ENCODE results near the gene GAS7. TPM values are rescaled to one million over a fixed set of nuclear protein-coding genes. Genes with fewer than 3 reads are reported as not detected.
A peak's percentile ranks its signal among the peaks of the same experiment; 100 is the strongest.

Gene GAS7
- total RNA-seq, 4 donors from 2014 or later: 242 to 309 (median 264) TPM

- no peak for TF ChIP-seq CTCF (IDR thresholded peaks at IDR 0.05)
- TF ChIP-seq POLR2A (IDR thresholded peaks at IDR 0.05): no peak
- no peak for TF ChIP-seq EP300 (IDR thresholded peaks at IDR 0.05)
- no peaks in the 10 kb centered on the region for H3K36me3 ChIP-seq
- H3K4me3 ChIP-seq: no peak overlapping the region
- DNase-seq (ENCODE audit: low spot score in 2 of 2): no peak
- peaks cover 0 to 33% (median 4%) of the 10 kb centered on the region in 4 donors for H3K4me1 ChIP-seq
- peaks cover 0 to 10% (median 0%) of the 10 kb centered on the region in 4 donors for H3K9me3 ChIP-seq
- H3K27ac ChIP-seq: peak overlapping the region in 3 of 4 donors; percentile 27 to 69 (median 54)
- 24 to 38% methylated on average over 6 of the region's 6 CpGs for WGBS, 2 donors
- no peaks in the 10 kb centered on the region for H3K27me3 ChIP-seq
Measured at GRCh38 chr17:10210151-10210574, 11.8 kb upstream of the GAS7 start.

GRCh38 chr17:10208604-10209193, 10.3 kb upstream of the GAS7 start:
- Histone ChIP-seq H3K9me3 (peaks cover 0 to 22% (median 0%) of the 10 kb centered on the region in 4 donors), H3K36me3 (no peaks in the 10 kb centered on the region), H3K4me1 (peaks cover 0 to 33% (median 4%) of the 10 kb centered on the region in 4 donors), H3K27me3 (no peaks in the 10 kb centered on the region), H3K27ac (peak overlapping the region in 2 of 4 donors; percentile 62 to 72), H3K4me3 (no peak overlapping the region)
- TF ChIP-seq POLR2A (IDR thresholded peaks at IDR 0.05) (no peak), EP300 (IDR thresholded peaks at IDR 0.05) (no peak), CTCF (IDR thresholded peaks at IDR 0.05) (no peak)
- DNase-seq (ENCODE audit: low spot score in 2 of 2): no peak
- 30 to 40% methylated on average over 7 of the region's 7 CpGs for WGBS, 2 donors

GRCh38 chr17:10207153-10207552, 8.7 kb upstream of the GAS7 start:
- Histone ChIP-seq H3K36me3 (no peaks in the 10 kb centered on the region), H3K4me3 (no peak overlapping the region), H3K9me3 (peaks cover 0 to 22% (median 0%) of the 10 kb centered on the region in 4 donors), H3K4me1 (peaks cover 0 to 33% (median 4%) of the 10 kb centered on the region in 4 donors), H3K27ac (no peak overlapping the region), H3K27me3 (no peaks in the 10 kb centered on the region)
- no peak for DNase-seq (ENCODE audit: low spot score in 2 of 2)
- TF ChIP-seq POLR2A (IDR thresholded peaks at IDR 0.05) (no peak), CTCF (IDR thresholded peaks at IDR 0.05) (no peak)
- 91 to 97% methylated on average over 4 of the region's 4 CpGs for WGBS, 2 donors

- 91% methylated on average over 2 of the region's 2 CpGs for WGBS, 2 donors
Measured at GRCh38 chr17:10205549-10206185, 7.3 kb upstream of the GAS7 start.

More at GRCh38 chr17:10205549-10206185, 7.3 kb upstream of the GAS7 start:
- H3K9me3 ChIP-seq: peaks cover 0 to 22% (median 0%) of the 10 kb centered on the region in 4 donors
- H3K4me3 ChIP-seq: no peak overlapping the region
- no peaks in the 10 kb centered on the region for H3K27me3 ChIP-seq
- TF ChIP-seq CTCF (IDR thresholded peaks at IDR 0.05): no peak
- TF ChIP-seq POLR2A (IDR thresholded peaks at IDR 0.05): no peak
- TF ChIP-seq EP300 (IDR thresholded peaks at IDR 0.05): no peak
- no peak for DNase-seq (ENCODE audit: low spot score in 2 of 2)
- no peak overlapping the region for H3K27ac ChIP-seq
- H3K36me3 ChIP-seq: no peaks in the 10 kb centered on the region
- H3K4me1 ChIP-seq: peaks cover 0 to 25% (median 4%) of the 10 kb centered on the region in 4 donors

All from tibial nerve (tissue), 4 donors.